H1 (cell line): Measurements from ENCODE around the gene TECPR2. TPM values are rescaled to one million over a fixed set of nuclear protein-coding genes. Genes with fewer than 3 reads are reported as not detected.

ENCODE experiments used
- CTCF ChIA-PET: fragments of 300-600 bp; sonication (Branson Sonifier 250); formaldehyde crosslinking; loops from one replicate; lab custom pipeline; 2021; ENCODE audit not compliant: partially characterized antibody; lab: Charles Lee
- POLR2A ChIA-PET: fragments of 300-600 bp; sonication (Branson Sonifier 250); formaldehyde crosslinking; loops from one replicate; lab custom pipeline; 2021; ENCODE audit warnings: inconsistent platforms; ENCODE audit not compliant: partially characterized antibody; lab: Charles Lee
- DNase-seq, 2 experiments: peaks; one replicate each; pipeline versions ENCODE4 v3.0.0 to v3.0.0-alpha.2; 2010 to 2022; ENCODE audit warnings: low spot score in 2 of 2, low read depth in 1 of 2, mixed read lengths in 1 of 2
- FAIRE-seq: peaks from 2 replicates; lab custom pipeline; 2011; peaks lifted over from hg19 to GRCh38; lab: Jason Lieb, UNC
- H2AFZ ChIP-seq: 2 replicates; pipeline ENCODE4 v1.8.1; 2012; ENCODE audit warnings: low read length, inconsistent platforms
- H2AK5ac ChIP-seq: 2 replicates; pipeline ENCODE4 v1.6.1; 2013; ENCODE audit warnings: low read depth, low read length
- H2BK120ac ChIP-seq: replicated peaks from 2 replicates; pipeline ENCODE3; 2013; ENCODE audit warnings: low read depth, low read length, inconsistent platforms
- H2BK12ac ChIP-seq: 2 replicates; pipeline ENCODE4 v1.6.1; 2013; ENCODE audit warnings: low read depth, low read length
- H2BK15ac ChIP-seq: 2 replicates; pipeline ENCODE4 v1.6.1; 2013; ENCODE audit warnings: low read length
- H2BK20ac ChIP-seq: 2 replicates; pipeline ENCODE4 v1.6.1; 2013; ENCODE audit warnings: low read length
- H2BK5ac ChIP-seq: 2 replicates; pipeline ENCODE4 v1.6.1; 2013; ENCODE audit warnings: low read depth, low read length
- H3K14ac ChIP-seq: 2 replicates; pipeline ENCODE4 v1.6.1; 2013; ENCODE audit warnings: inconsistent platforms; ENCODE audit not compliant: insufficient read length
- H3K18ac ChIP-seq: 2 replicates; pipeline ENCODE4 v1.6.1; 2013; ENCODE audit warnings: low read length; ENCODE audit errors: extremely low read depth
- H3K23ac ChIP-seq: 2 replicates; pipeline ENCODE4 v1.6.1; 2013; ENCODE audit warnings: inconsistent platforms; ENCODE audit not compliant: insufficient read length
- H3K23me2 ChIP-seq: 2 replicates; pipeline ENCODE4 v1.6.1; 2013; ENCODE audit warnings: low read depth, low read length
- H3K27ac ChIP-seq: 2 replicates; pipeline ENCODE4 v1.6.1; 2011; ENCODE audit warnings: low read depth, low read length, inconsistent platforms
- H3K27me3 ChIP-seq, 4 experiments: replicated peaks in 1 of 4; 1 replicate in 1 of 4; 2 replicates in 3 of 4; pipeline versions ENCODE4 v1.6.1 to v1.8.1; 2011 to 2013; ENCODE audit warnings: low read length in 3 of 4, mild to moderate bottlenecking in 3 of 4, inconsistent platforms in 2 of 4, mixed read lengths in 2 of 4, moderate library complexity in 1 of 4; ENCODE audit not compliant: control insufficient read depth in 3 of 4, insufficient read depth in 3 of 4; ENCODE audit errors: extremely low read depth in 1 of 4
- H3K36me3 ChIP-seq, 4 experiments: 2 replicates each; pipeline versions ENCODE4 v1.6.1 to v1.8.1; 2011 to 2013; ENCODE audit warnings: mild to moderate bottlenecking in 4 of 4, low read length in 3 of 4, moderate library complexity in 2 of 4, control low read depth in 1 of 4, inconsistent platforms in 1 of 4; ENCODE audit not compliant: insufficient read depth in 4 of 4, control insufficient read depth in 2 of 4
- H3K4ac ChIP-seq: replicated peaks from 2 replicates; pipeline ENCODE3; 2013; ENCODE audit warnings: low read length, low read depth, mixed read lengths, inconsistent platforms; ENCODE audit not compliant: insufficient read length
- H3K4me1 ChIP-seq, 4 experiments: replicated peaks in 1 of 4; 1 replicate in 1 of 4; 2 replicates in 3 of 4; pipeline versions ENCODE4 v1.6.1 to v1.8.1; 2011 to 2013; ENCODE audit warnings: low read length in 3 of 4, inconsistent platforms in 2 of 4, mixed read lengths in 1 of 4; ENCODE audit not compliant: insufficient read depth in 4 of 4, control insufficient read depth in 3 of 4
- H3K4me2 ChIP-seq, 2 experiments: 2 replicates each; pipeline versions ENCODE4 v1.6.1 to v1.8.1; 2011 to 2013; ENCODE audit warnings: low read depth in 2 of 2, low read length in 2 of 2, control low read depth in 1 of 2, inconsistent platforms in 1 of 2, mild to moderate bottlenecking in 1 of 2; ENCODE audit not compliant: insufficient read depth in 1 of 2
- H3K4me3 ChIP-seq, 4 experiments: fragments of 200-600, 300-600 bp in 1 of 4; sonication (generic), shearing (Covaris generic), sonication (Bioruptor Twin) in 1 of 4; 2 replicates each; pipeline versions ENCODE4 v1.5.1 to v1.8.1; 2011 to 2016; ENCODE audit warnings: low read length in 4 of 4, low read depth in 3 of 4, control low read depth in 2 of 4, inconsistent platforms in 2 of 4, mild to moderate bottlenecking in 2 of 4, mixed read lengths in 1 of 4, moderate library complexity in 1 of 4; ENCODE audit not compliant: insufficient read depth in 2 of 4; ENCODE audit errors: extremely low read depth in 1 of 4
- H3K56ac ChIP-seq: replicated peaks from 2 replicates; pipeline ENCODE3; 2013; ENCODE audit warnings: low read depth, mild to moderate bottlenecking, mixed read lengths, low read length, inconsistent platforms; ENCODE audit not compliant: insufficient read length
- H3K79me1 ChIP-seq: 2 replicates; pipeline ENCODE4 v1.6.1; 2013; ENCODE audit warnings: low read depth, low read length, control low read depth
- H3K79me2 ChIP-seq, 2 experiments: 2 replicates each; pipeline versions ENCODE4 v1.6.1 to v1.8.1; 2012 to 2013; ENCODE audit warnings: low read length in 2 of 2, mild to moderate bottlenecking in 2 of 2, inconsistent platforms in 1 of 2; ENCODE audit not compliant: insufficient read depth in 2 of 2, control insufficient read depth in 1 of 2
- H3K9ac ChIP-seq, 4 experiments: replicated peaks in 1 of 4; 1 replicate in 1 of 4; 2 replicates in 3 of 4; pipeline versions ENCODE4 v1.6.1 to v1.8.1; 2011 to 2013; ENCODE audit warnings: low read depth in 3 of 4, low read length in 3 of 4, control low read depth in 2 of 4, mild to moderate bottlenecking in 2 of 4, moderate library complexity in 2 of 4, inconsistent platforms in 1 of 4; ENCODE audit errors: extremely low read depth in 1 of 4
- H3K9me3 ChIP-seq, 2 experiments: 2 replicates each; pipeline versions ENCODE4 v1.6.1 to v1.8.1; 2012 to 2013; ENCODE audit warnings: mild to moderate bottlenecking in 2 of 2, moderate library complexity in 2 of 2, control low read depth in 1 of 2, inconsistent platforms in 1 of 2, low read depth in 1 of 2, low read length in 1 of 2, mixed read lengths in 1 of 2; ENCODE audit not compliant: insufficient read depth in 2 of 2
- H4K20me1 ChIP-seq, 2 experiments: replicated peaks in 1 of 2; 2 replicates each; pipeline versions ENCODE3 to v1.8.1; 2011 to 2013; ENCODE audit warnings: inconsistent platforms in 2 of 2, low read length in 2 of 2, mild to moderate bottlenecking in 1 of 2; ENCODE audit not compliant: insufficient read depth in 2 of 2, control insufficient read depth in 1 of 2
- H4K5ac ChIP-seq: 2 replicates; pipeline ENCODE4 v1.6.1; 2013; ENCODE audit warnings: low read length, low read depth, mixed read lengths, inconsistent platforms; ENCODE audit not compliant: insufficient read length
- H4K8ac ChIP-seq: 2 replicates; pipeline ENCODE4 v1.8.0; 2013; ENCODE audit warnings: mild to moderate bottlenecking, moderate library complexity, low read length, inconsistent platforms; ENCODE audit not compliant: insufficient read depth; ENCODE audit errors: extremely low read depth
- H4K91ac ChIP-seq: replicated peaks from 2 replicates; pipeline ENCODE3; 2013; ENCODE audit warnings: low read length, mixed read lengths, inconsistent platforms; ENCODE audit not compliant: insufficient read length
- WGBS, 2 experiments: shearing (Covaris generic) in 1 of 2; methylation state at CpG; one replicate each; pipeline versions ENCODE4 v1.1.6 to v1.1.7; 2013 to 2015; ENCODE audit warnings: low lambda C conversion rate in 2 of 2, mixed read lengths in 2 of 2, inconsistent platforms in 1 of 2, low coverage in 1 of 2, missing lambda C conversion rate in 1 of 2; ENCODE audit not compliant: insufficient replicate concordance in 2 of 2, insufficient coverage in 1 of 2, insufficient read length in 1 of 2; ENCODE audit errors: extremely low coverage in 1 of 2, missing lambda C conversion rate in 1 of 2; 5-methylcytosine and 5-hydroxymethylcytosine counted together
- polyA plus RNA-seq, 7 experiments: library from polyadenylated mRNA; depleted of rRNA in 3 of 7; stranded (reverse) in 5 of 7; unstranded in 2 of 7; fragments of >200 nt in 5 of 7; fragments of 200-250 nt in 2 of 7; gene quantifications; 1 replicate in 5 of 7; 2 replicates in 1 of 7; 4 replicates in 1 of 7; pipeline versions ENCODE4 v1.2.1 to v1.2.3, GENCODE V29; 2011 to 2013; ENCODE audit warnings: missing spikeins in 2 of 7, mixed read lengths in 2 of 7
- total RNA-seq: library from RNA; stranded (reverse); fragmentation: NEBNext Ultra II Directional; extraction: Animal tissue kit (Norgen Biotek cat#: 25700); gene quantifications from 2 replicates; pipeline ENCODE4 v1.2.1, GENCODE V29; 2021
- TF ChIP-seq, protein P1 (sequence below): IDR thresholded peaks from 2 replicates; pipeline ENCODE4 v1.6.1; 2011; ENCODE audit warnings: low read depth, mild to moderate bottlenecking, low read length; ENCODE audit not compliant: insufficient read depth

Gene TECPR2
- total and polyA plus RNA-seq, 2 of the 8 experiments (the other 6 are each of a cell fraction or from before 2014, with no cell fraction given) = 6.8 to 19.4 TPM

DNA sequence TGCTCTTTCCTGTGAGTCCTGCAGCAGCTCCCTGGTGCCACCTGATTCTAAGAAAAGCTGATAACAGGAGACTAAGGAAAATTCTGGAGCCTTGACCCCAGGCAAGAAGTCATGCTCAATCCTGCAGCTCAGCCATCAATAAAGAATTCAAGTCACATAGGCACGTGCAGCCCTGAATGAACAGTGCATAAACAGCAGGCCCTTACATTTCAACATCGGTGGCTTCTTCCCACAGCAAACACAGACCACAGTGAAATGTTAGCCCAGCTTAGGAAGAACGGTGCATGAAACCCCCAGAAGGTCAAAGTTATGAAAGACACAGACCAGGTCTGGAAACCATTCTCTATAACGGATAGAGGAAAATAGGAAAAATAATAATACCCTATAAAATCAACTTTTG lies 10.5 kb upstream of the TECPR2 start:
- Histone ChIP-seq H3K79me2 (no peaks in the 10 kb centered on the region), H3K18ac (no peak overlapping the region), H3K9ac (no peak overlapping the region), H2BK12ac (no peak overlapping the region), H2BK120ac (no peak overlapping the region), H3K79me1 (no peaks in the 10 kb centered on the region), H2AK5ac (no peak overlapping the region), H3K27me3 (no peaks in the 10 kb centered on the region), H3K4ac (no peak overlapping the region), H4K91ac (no peak overlapping the region), H2BK15ac (no peak overlapping the region), H3K23me2 (no peaks in the 10 kb centered on the region), H3K4me2 (no peak overlapping the region), H3K27ac (no peak overlapping the region), H2AFZ (no peak overlapping the region), H3K36me3 (peaks cover 2 to 27% (median 18%) of the 10 kb centered on the region in 4 experiments; a peak in 6 of 8 replicates), H3K9me3 (no peaks in the 10 kb centered on the region), H3K14ac (no peak overlapping the region), H3K4me3 (no peak overlapping the region), H3K23ac (no peak overlapping the region), H3K56ac (no peak overlapping the region), H2BK20ac (no peak overlapping the region)
- DNase-seq (no peak), FAIRE-seq (no peak)
- 93% methylated on average over 4 of the region's 4 CpGs; no CpG with 5 or more reads in 1 of the 2 experiments for WGBS, 2 experiments
- CTCF ChIA-PET = interaction anchor here (1.3 kb wide), 1 partner anchor 68 kb away, joined by 3 read pairs; no protein-coding TSS in a partner anchor
- POLR2A ChIA-PET = interaction anchor here (1.1 to 2.1 kb wide), 2 partner anchors 10 to 11 kb away, joined by 3 to 8 read pairs; partner anchors contain the start of genes CINP and TECPR2
- TF ChIP-seq, protein P1, sequence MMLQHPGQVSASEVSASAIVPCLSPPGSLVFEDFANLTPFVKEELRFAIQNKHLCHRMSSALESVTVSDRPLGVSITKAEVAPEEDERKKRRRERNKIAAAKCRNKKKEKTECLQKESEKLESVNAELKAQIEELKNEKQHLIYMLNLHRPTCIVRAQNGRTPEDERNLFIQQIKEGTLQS = no peak
- TF ChIP-seq, all 59 proteins: peak for 0
- Histone ChIP-seq H3K4me1 (no peaks in the 10 kb centered on the region), H2BK5ac (no peak overlapping the region), H4K20me1 (no peaks in the 10 kb centered on the region), H4K8ac (no peak overlapping the region), H4K5ac (no peak overlapping the region)
